Measurements from ENCODE around the gene LARGE1. TPM values are rescaled to one million over a fixed set of nuclear protein-coding genes. Genes with fewer than 3 reads are reported as not detected.

The LARGE1 gene
- polyA plus RNA-seq, 1 experiment: 8.5 TPM

GRCh38 chr22:33575041-33575440, 345.2 kb downstream of the LARGE1 start:
- no peak for DNase-seq (ENCODE audit: low read depth)
- TF ChIP-seq CTCF (IDR thresholded peaks at IDR 0.05; ENCODE audit: insufficient read depth, low read depth, low read length): no peak
- POLR2A ChIA-PET: no interaction called here
- H3K36me3 ChIP-seq (ENCODE audit: control insufficient read depth, insufficient read depth, low read length): no peaks in the 10 kb centered on the region
- no peaks in the 10 kb centered on the region for H3K27me3 ChIP-seq (ENCODE audit: control insufficient read depth, insufficient read depth, low read length)
- H3K4me3 ChIP-seq (ENCODE audit: low read depth, low read length): no peak overlapping the region
- CTCF ChIA-PET: interaction anchor here (0.6 to 2.0 kb wide), 4 partner anchors 27 to 557 kb away, joined by 3 to 8 read pairs (median 6); no protein-coding TSS in a partner anchor

DNA sequence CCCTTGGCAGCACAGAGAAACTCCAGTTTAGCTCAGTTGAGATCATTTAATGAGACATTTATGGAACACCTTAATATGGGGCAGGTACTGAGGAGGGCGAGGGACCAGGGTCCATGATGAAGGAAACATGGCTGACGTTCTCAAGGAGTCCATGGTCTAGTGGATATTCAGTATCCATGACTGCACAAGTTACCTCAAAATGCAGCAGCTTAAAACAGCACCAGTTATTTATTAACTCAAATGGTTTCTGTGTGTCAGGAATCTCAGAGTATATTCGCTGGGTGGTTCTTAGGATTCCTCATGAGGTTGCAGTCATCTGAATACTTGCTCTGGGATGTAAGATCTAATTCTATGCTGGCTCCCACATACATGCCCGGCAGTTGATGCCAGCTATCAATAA, 346.8 kb downstream of the LARGE1 start:
- CTCF ChIA-PET: interaction anchor here (0.9 kb wide), 1 partner anchor 272 kb away, joined by 3 read pairs; no protein-coding TSS in a partner anchor
- no peak for DNase-seq (ENCODE audit: low read depth)
- POLR2A ChIA-PET: no interaction called here
- H3K36me3 ChIP-seq (ENCODE audit: control insufficient read depth, insufficient read depth, low read length): no peaks in the 10 kb centered on the region
- H3K4me3 ChIP-seq (ENCODE audit: low read depth, low read length): no peak overlapping the region
- H3K27me3 ChIP-seq (ENCODE audit: control insufficient read depth, insufficient read depth, low read length): no peaks in the 10 kb centered on the region
- TF ChIP-seq CTCF (IDR thresholded peaks at IDR 0.05; ENCODE audit: insufficient read depth, low read depth, low read length): no peak

DNA sequence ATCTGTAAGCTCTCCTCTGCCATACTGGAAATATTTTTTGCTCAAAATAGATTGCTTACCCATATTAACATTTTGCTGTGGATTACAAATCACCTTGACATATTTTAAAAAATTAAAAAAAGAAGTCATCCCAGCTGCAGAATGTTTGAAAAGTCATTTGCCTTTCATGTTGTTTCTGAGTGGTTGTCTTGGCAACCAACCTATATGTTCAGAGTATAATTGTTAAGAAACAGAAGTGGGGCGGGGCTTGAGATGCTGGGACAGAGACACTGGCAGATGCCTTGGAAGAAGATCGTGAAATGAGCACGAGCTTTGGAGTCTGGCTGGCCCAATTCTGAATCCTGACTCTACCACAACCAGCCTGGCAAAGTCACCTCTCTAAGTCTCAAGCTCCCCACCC, 348.2 kb downstream of the LARGE1 start:
- no peak for TF ChIP-seq CTCF (IDR thresholded peaks at IDR 0.05; ENCODE audit: insufficient read depth, low read depth, low read length)
- CTCF ChIA-PET: interaction anchor here (1.3 kb wide), 1 partner anchor 270 kb away, joined by 5 read pairs; no protein-coding TSS in a partner anchor
- Histone ChIP-seq H3K4me3 (ENCODE audit: low read depth, low read length) (no peak overlapping the region), H3K36me3 (ENCODE audit: control insufficient read depth, insufficient read depth, low read length) (no peaks in the 10 kb centered on the region), H3K27me3 (ENCODE audit: control insufficient read depth, insufficient read depth, low read length) (no peaks in the 10 kb centered on the region)
- POLR2A ChIA-PET: no interaction called here
- DNase-seq (ENCODE audit: low read depth): no peak

DNA sequence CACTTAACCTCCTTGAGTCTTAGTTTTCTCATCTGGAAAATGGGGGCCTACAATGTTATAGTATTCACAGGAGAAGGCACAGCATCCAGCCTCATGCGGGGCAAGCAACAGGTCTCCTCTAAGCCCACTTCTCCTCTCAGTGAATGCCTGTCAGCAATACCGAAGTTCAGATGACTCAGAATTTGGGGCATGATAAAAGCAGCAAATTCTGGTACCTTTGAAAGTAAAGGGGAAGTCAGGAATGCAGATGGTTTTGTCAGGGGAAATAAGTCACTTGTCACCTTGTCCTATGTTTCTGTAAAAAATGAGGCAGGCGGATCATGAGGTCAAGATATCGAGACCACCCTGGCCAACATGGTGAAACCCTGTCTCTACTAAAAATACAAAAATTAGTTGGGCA, 350.2 kb downstream of the LARGE1 start:
- ChIA-PET POLR2A (no interaction called here), CTCF (interaction anchor here (1.4 kb wide), 1 partner anchor 9 kb away, joined by 4 read pairs; no protein-coding TSS in a partner anchor)

GRCh38 chr22:33569559-33569958, 350.7 kb downstream of the LARGE1 start:
- ChIA-PET CTCF (interaction anchor here (1.4 kb wide), 1 partner anchor 10 kb away, joined by 4 read pairs; no protein-coding TSS in a partner anchor), POLR2A (no interaction called here)
- Histone ChIP-seq H3K27me3 (ENCODE audit: control insufficient read depth, insufficient read depth, low read length) (no peaks in the 10 kb centered on the region), H3K36me3 (ENCODE audit: control insufficient read depth, insufficient read depth, low read length) (no peaks in the 10 kb centered on the region), H3K4me3 (ENCODE audit: low read depth, low read length) (no peak overlapping the region)
- no peak for TF ChIP-seq CTCF (IDR thresholded peaks at IDR 0.05; ENCODE audit: insufficient read depth, low read depth, low read length)
- no peak for DNase-seq (ENCODE audit: low read depth)

More for the DNA sequence above, 350.2 kb downstream of the LARGE1 start:
- H3K27me3 ChIP-seq (ENCODE audit: control insufficient read depth, insufficient read depth, low read length): no peaks in the 10 kb centered on the region
- no peaks in the 10 kb centered on the region for H3K36me3 ChIP-seq (ENCODE audit: control insufficient read depth, insufficient read depth, low read length)
- TF ChIP-seq CTCF (IDR thresholded peaks at IDR 0.05; ENCODE audit: insufficient read depth, low read depth, low read length): no peak
- no peak overlapping the region for H3K4me3 ChIP-seq (ENCODE audit: low read depth, low read length)
- no peak for DNase-seq (ENCODE audit: low read depth)

Data from BJ (cell line).